GM13976 (cell line): ENCODE results near the gene INO80C.

Experiments
- DNase-seq: peaks from one replicate; pipeline ENCODE4 v3.0.0; 2012; ENCODE audit warnings: low spot score
- in situ Hi-C: fragments of 300-500 bp; cut with MboI; formaldehyde crosslinking; loops from one replicate; pipeline ENCODE4 v1.12.0; 2022; ENCODE audit warnings: low sequenced_read_pairs, mixed read lengths, inconsistent platforms; ENCODE audit not compliant: unreplicated experiment
- TF ChIP-seq, protein P1 (sequence below): IDR thresholded peaks from 2 replicates; pipeline ENCODE4 v1.5.1; 2012; ENCODE audit warnings: borderline replicate concordance, mild to moderate bottlenecking; ENCODE audit not compliant: insufficient read depth; ENCODE audit errors: extremely low read depth, missing control alignments, control extremely low read depth

The INO80C gene

DNA sequence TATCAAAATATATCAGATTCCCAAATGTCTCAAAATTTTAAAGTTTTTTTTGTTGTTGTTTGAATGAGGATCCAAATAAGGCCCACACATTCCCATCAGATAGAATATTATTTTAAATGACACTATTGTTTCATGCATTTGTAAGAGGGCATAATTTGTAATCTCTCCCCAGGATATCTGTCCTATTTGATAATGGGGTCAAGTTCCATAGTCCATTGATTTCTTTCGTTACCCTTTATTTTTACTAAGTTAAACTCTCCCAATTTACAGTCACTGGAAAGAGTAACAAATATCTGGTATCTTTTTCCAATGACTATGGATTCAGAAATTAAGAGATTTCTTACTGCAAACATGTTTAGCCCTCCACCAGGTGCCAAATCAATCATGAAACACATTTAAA, 32.4 kb downstream of the INO80C start:
- in situ Hi-C loops = no loop called here
- TF ChIP-seq, protein P1, sequence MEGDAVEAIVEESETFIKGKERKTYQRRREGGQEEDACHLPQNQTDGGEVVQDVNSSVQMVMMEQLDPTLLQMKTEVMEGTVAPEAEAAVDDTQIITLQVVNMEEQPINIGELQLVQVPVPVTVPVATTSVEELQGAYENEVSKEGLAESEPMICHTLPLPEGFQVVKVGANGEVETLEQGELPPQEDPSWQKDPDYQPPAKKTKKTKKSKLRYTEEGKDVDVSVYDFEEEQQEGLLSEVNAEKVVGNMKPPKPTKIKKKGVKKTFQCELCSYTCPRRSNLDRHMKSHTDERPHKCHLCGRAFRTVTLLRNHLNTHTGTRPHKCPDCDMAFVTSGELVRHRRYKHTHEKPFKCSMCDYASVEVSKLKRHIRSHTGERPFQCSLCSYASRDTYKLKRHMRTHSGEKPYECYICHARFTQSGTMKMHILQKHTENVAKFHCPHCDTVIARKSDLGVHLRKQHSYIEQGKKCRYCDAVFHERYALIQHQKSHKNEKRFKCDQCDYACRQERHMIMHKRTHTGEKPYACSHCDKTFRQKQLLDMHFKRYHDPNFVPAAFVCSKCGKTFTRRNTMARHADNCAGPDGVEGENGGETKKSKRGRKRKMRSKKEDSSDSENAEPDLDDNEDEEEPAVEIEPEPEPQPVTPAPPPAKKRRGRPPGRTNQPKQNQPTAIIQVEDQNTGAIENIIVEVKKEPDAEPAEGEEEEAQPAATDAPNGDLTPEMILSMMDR = no peak
- no peak for DNase-seq

DNA sequence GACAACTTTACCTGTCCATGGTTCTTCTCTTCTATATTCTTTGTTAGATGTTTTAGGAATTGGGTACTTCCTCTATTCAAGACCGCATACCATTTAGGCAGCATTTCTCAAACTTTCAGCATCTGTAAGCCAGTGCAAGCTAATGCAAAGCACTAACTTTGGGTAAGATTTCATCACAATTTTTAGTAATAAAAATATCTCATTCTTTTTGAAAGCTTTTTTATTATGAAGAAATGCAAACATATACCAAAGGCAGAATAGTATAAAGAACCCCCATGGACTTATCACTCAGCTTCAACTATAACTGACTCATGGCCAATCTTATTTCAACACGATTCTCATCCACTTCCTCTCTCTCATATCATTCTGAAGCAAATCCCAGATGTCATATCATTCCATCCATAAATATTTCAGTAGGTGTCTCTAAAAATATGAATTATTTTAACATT, 32.9 kb downstream of the INO80C start:
- TF ChIP-seq, protein P1 = no peak
- no peak for DNase-seq
- in situ Hi-C loops = no loop called here

DNA sequence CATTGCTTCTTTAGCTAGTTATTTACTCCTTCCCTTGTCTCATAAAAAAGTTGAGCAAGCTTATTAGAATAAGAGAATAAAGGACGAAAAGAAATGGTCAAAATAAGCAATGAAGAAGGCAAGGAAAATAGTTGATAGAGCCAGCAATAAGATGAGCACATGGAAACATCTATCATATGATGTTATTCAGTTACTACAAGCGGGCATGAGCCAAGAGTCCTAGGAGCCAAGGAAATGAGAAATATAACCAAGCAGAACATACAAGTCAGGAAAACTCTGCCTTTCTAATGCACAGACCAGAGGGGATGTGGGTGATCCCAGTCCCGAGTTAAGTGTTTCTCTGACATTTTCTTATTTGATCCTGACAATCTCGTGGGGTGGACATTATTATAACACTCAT, 33.9 kb downstream of the INO80C start:
- no peak for DNase-seq
- in situ Hi-C loops = no loop called here
- TF ChIP-seq, protein P1 = no peak

GRCh38 chr18:35463050-35463449, 34.7 kb downstream of the INO80C start:
- in situ Hi-C loops = no loop called here
- no peak for DNase-seq
- TF ChIP-seq, protein P1 = no peak

DNA sequence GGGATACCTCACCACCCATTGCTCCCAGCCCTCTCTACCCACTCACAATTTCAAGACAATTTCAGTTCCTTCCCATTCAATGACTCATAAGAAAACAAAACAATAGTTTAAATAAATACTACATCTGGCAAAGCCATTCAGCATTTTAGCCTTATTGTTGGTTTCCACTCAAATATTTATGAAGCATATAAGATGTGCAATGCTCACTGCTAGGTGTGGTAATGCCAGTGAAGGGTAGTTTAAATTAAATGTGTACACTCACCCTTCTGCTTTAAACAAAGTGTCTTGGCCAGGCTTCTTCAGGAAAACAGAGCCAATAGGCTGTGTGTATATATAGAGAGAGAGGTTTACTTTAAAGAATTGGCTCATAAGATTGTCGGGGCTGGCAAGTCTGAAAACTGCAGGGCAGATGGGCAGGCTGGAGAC, 37.0 kb downstream of the INO80C start:
- in situ Hi-C loops = no loop called here
- TF ChIP-seq, protein P1 = no peak
- DNase-seq = no peak

DNA sequence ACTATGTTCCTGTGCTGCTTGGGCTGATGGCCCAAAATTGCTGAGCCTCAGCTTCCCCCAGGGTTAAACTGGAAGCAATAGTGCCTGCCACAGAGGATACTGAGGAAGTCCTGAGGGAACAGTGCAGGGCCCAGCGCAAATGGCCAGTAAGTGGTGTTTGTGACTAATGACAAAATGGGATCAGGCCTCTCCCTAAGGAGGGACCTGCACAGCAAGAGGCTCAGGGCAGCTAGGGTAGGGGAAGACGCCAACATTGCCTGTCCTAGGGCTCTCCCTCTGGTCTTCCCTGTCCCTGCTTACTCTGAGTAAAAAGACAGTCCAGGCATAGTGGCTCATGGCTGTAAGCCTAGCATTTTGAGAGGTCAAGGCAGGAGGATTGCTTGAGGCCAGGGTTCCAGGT, 37.8 kb downstream of the INO80C start:
- in situ Hi-C loops = no loop called here
- DNase-seq = no peak
- TF ChIP-seq, protein P1 = no peak
